Measurements from ENCODE around the gene DDX11.

DNA sequence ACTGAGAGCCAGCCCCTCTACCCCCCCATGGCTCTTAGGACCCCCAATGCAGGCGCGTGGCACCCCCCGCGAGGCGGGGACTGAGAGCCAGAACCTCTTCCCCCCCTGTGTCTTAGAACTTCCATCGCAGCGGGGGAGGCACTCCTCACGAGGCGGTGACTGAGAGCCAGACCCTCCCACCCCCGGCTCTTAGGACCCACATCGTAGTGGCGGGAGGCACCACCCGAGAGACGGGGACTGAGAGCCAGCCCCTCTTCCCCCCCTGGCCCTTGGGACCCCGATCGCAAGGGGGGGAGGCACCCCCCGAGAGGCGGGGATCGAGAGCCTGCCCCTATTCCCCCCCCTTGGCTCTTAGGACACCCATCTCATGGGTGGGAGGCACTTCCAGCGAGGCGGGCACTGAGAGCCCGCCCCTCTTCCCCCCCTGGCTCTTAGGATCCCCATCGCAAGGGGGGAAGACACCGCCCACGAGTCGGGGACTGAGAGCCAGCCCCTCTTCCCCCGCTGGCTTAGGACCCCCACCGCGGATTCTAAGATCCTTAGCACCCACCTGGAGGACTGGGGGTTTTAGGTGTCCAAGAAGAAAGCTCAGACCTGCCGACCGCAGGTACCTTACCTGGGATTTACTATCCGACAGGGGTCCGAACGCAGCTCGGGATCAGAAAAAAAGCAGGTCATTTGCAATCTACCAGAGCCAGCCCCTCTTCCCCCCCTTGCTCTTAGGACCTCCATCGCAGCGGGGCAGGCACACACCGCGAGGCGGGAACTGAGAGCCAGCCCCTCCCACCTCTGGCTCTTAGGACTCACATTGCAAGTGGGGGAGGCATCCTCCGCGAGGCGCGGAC lies 44.9 kb downstream of the DDX11 start:
- TF ChIP-seq, protein P1, sequence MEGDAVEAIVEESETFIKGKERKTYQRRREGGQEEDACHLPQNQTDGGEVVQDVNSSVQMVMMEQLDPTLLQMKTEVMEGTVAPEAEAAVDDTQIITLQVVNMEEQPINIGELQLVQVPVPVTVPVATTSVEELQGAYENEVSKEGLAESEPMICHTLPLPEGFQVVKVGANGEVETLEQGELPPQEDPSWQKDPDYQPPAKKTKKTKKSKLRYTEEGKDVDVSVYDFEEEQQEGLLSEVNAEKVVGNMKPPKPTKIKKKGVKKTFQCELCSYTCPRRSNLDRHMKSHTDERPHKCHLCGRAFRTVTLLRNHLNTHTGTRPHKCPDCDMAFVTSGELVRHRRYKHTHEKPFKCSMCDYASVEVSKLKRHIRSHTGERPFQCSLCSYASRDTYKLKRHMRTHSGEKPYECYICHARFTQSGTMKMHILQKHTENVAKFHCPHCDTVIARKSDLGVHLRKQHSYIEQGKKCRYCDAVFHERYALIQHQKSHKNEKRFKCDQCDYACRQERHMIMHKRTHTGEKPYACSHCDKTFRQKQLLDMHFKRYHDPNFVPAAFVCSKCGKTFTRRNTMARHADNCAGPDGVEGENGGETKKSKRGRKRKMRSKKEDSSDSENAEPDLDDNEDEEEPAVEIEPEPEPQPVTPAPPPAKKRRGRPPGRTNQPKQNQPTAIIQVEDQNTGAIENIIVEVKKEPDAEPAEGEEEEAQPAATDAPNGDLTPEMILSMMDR (IDR thresholded peaks at IDR 0.05): no peak
- no peak for TF ChIP-seq POLR2A (IDR thresholded peaks at IDR 0.05)
- no peak for TF ChIP-seq POLR2AphosphoS5 (IDR thresholded peaks at IDR 0.05)
